TTC549 (cell line): ENCODE results near the gene NKTR.

Source experiments
- FAIRE-seq: peaks from 2 replicates; lab custom pipeline; 2012; peaks lifted over from hg19 to GRCh38; lab: Jason Lieb, UNC

NKTR gene

GRCh38 chr3:42651248-42652091, 51.0 kb downstream of the NKTR start:
- no peak for FAIRE-seq

- FAIRE-seq = no peak
Observed at GRCh38 chr3:42652251-42652610, 51.7 kb downstream of the NKTR start.

GRCh38 chr3:42652611-42653302, 52.3 kb downstream of the NKTR start:
- no peak for FAIRE-seq

- no peak for FAIRE-seq
Observed at GRCh38 chr3:42653303-42653559, 52.7 kb downstream of the NKTR start.

- no peak for FAIRE-seq
Observed at GRCh38 chr3:42653560-42654330, 53.3 kb downstream of the NKTR start, which contains the start of gene ZBTB47. ZBTB47 (plus strand) TSS chr3:42653697; CDS start chr3:42658356, 4,659 bp downstream.

GRCh38 chr3:42654331-42655201, 54.1 kb downstream of the NKTR start:
- no peak for FAIRE-seq

GRCh38 chr3:42655331-42655888, 54.9 kb downstream of the NKTR start:
- FAIRE-seq = no peak

- FAIRE-seq = no peak
Observed at GRCh38 chr3:42655980-42656679, 55.6 kb downstream of the NKTR start.

- FAIRE-seq = no peak
Observed at GRCh38 chr3:42656680-42657610, 56.5 kb downstream of the NKTR start.

- FAIRE-seq = no peak
Observed at GRCh38 chr3:42657675-42658074, 57.2 kb downstream of the NKTR start.

GRCh38 chr3:42658091-42658770, 57.7 kb downstream of the NKTR start:
- FAIRE-seq = no peak

GRCh38 chr3:42658771-42659390, 58.4 kb downstream of the NKTR start:
- FAIRE-seq = no peak

GRCh38 chr3:42659451-42660130, 59.1 kb downstream of the NKTR start:
- FAIRE-seq = no peak

GRCh38 chr3:42660131-42660715, 59.7 kb downstream of the NKTR start:
- FAIRE-seq = no peak

- FAIRE-seq = no peak
Observed at GRCh38 chr3:42660898-42661297, 60.4 kb downstream of the NKTR start.

- FAIRE-seq = no peak
Observed at GRCh38 chr3:42661593-42662022, 61.1 kb downstream of the NKTR start.

GRCh38 chr3:42662037-42662812, 61.7 kb downstream of the NKTR start:
- no peak for FAIRE-seq
